HG03439 (cell line): ENCODE data around the gene TSPOAP1.
"Not testable (repeated sequence)": the region's sequence is repeated elsewhere in the genome, so short reads cannot be mapped to it uniquely, and the experiment has no call there.

Experiments
- ATAC-seq: cut with Tn5 transposase; IDR thresholded peaks from one replicate; pipeline ENCODE4 v1.9.1; 2021; ENCODE audit warnings: mild to moderate bottlenecking, moderate library complexity; ENCODE audit not compliant: unreplicated experiment

Gene TSPOAP1

DNA sequence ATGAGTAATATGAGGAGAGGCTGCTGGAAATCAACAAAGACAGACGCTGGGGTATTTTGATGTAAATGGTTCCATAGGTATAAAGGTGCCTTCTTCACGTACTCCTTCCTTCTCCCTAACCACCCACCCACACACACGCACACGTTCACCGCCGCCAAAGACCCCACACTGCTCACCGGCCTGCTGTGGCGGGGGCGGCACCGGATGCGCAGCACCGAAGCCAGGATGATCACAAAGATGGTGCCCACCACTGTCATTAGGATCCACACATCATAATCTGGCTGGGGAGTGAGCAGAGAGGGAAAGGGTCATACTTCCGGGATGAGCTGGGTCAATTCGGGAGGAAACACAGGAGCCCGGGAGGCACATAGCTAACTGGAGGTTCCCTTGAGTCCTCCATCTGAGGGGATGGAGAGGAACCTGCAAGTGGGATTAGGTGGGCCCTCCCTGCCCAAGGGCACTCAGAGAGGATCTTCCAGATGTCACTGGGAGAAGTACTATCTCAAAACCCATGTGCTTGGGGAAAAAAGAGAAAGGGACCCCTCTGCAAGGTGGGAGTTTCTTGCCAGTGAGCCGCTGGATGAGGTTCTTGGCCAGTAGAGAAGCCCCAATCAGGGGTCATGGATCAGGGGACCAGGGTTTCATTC lies 33.9 kb upstream of the TSPOAP1 start:
- no peak for ATAC-seq

DNA sequence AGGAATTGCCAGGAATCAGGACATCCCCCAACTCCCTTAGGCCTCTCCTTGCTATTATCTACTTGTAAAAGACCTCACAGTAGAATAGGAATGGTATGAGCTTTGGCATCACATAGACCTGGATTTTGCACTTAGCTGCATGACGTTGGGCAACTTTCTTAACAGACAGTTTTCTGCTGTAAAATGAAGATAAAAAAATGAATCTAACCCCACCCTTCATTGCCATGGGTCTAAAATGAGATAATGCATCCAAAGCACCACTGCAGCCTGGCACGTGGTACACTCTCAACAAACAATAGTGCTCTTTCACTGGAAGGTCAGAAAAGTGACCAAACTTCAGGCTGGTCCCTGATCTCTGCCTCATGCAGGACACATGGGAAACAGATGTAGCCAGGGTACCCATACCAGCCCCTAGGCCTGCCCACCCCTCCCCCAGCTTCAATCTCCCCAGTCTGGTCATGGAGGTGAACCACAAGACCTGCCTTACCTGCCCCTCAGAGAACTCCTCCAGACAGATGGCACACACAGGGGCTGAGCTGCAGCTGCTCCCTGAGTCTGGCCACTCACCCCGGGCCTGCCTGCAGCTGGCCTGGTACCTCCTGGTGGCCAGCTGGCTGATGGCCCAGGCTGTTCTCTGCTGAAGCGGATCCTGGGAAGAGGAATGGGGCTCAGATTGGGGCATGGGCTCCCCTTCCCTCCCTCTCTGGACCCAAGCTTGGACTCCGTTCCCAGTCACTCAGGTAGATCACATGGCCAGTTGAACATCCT lies 31.9 kb upstream of the TSPOAP1 start:
- ATAC-seq: no peak

- no peak for ATAC-seq
Observed at GRCh38 chr17:58358408-58359172, 30.0 kb upstream of the TSPOAP1 start.

DNA sequence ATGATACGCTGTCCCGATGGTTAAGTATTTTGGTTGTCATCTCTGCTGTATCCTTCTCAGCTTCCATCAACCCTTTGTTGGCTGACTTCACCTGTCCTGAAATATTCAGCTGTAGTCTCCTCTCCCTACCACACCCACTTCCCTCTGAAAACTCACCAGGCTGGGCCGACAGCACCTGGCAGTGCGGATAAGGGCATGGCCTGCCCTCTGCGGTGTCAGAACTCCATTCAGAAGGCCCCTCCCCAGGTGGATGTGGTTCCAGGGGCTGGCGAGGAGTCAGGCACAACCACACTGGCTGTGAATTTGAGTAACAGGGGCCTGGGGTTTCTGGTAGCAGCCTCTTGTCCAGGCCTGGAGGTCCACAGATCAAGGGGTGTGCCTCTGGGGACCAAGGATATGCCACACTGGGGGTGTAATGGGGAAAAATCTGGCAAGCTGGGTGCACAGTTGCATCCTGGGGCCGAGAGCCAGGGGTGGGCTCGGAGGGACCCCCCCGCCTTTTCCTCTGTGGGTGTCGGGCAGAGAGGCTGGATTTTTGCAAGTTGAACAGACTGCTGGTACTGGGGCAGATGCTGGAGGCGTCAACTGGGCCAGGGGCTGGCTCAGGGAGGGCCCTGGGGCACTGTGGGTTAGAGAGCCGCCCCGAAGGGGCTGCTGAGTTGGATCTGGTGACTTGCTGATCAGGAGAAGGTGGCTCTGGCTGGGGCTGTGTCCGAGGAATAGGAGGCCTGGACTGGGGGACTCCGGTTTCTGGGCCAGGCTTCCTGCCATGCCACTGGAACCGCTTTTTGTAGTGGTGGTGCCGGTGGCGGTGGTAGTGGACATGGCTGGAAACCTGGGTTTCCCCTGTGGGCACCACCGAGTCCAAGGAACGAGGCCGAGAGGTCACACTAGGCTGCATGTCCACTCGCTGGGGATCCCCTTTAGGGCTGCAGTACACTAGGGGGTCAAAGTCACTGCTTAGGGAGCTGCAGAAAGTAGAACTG lies 29.0 kb upstream of the TSPOAP1 start:
- ATAC-seq: no peak

DNA sequence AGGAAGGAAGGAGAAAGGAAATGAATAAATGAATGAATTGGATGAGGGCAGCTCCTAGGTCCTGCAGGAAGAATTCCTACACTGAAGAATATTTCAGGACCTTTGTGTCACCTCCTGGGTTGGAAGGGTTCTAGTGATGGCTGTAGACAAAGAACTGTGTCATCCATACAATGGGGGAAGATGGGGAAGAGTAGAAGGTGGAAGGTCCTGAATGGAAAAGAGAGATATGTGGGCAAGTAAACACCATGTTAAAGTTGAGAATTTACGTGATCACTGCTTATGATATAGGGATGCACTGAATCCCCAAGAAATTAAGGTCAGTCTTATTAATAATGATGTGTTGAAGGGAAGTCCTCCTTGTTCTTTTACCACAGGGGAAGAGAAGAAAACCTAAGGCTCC lies 27.6 kb upstream of the TSPOAP1 start:
- no peak for ATAC-seq

- ATAC-seq: no peak
Observed at GRCh38 chr17:58354541-58355216, 26.1 kb upstream of the TSPOAP1 start.

- no peak for ATAC-seq
Observed at GRCh38 chr17:58353389-58353825, 24.8 kb upstream of the TSPOAP1 start.

DNA sequence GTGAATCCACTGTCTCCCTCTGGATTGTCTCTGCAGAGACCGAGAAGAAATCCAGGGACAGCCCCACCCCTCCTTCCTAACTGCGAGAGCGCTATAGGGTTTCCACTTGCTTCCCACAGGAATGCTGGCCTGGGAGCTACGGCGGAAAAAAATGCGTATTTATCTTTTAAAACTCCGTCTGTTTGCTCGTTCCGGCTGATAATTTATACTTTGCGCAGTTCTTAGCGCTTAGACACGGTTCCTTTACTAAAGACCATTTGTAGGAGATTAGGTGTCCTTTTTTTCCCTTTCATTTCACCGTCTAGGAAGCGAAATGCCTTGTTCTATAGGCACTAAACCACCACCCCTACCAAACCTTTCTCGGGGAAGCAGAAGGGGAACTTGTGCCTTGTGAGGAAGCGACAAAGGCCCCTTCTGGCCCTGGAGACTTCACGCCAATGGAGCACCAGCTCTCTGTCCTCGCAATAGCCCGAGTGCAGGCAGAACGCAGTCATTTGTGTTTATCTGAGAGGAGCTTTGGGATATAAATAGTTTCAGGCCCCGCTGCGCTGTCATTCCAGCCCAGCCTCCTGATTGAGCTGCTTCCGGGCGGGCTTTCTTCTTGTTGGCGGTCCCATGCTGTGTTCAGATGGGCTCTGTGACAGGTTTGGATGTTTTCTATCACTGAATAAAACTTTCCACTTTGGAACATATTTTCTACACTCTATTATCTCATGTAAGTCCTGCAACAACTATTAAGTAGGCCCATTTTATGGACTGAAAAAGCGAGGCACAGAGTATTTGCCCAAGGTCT lies 24.2 kb upstream of the TSPOAP1 start:
- no peak for ATAC-seq

- peak; percentile 89 for ATAC-seq
Observed at GRCh38 chr17:58351831-58352595, 23.4 kb upstream of the TSPOAP1 start, which contains the start of gene SUPT4H1. Gene SUPT4H1, minus strand, starts transcription at chr17:58352201. Its CDS starts 66 bp downstream, at chr17:58352135.

DNA sequence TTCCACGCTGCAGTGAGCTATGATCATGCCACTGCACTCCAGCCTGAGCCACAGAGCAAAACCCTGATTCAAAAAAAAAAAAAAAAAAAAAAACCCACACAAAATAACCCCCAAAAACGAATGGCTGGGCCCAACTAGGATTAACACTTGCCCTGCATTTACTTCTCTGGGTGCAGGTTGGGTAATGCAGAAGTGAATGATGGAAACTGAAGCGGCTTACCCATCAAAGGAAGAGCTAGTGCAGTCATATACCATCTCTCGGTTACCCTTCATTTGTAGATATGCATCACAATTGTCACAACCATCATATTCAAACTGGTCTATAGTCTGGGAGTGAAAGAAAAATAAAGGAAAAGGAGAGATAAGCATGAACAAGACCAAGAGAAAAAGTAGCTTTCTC lies 22.6 kb upstream of the TSPOAP1 start:
- no peak for ATAC-seq

DNA sequence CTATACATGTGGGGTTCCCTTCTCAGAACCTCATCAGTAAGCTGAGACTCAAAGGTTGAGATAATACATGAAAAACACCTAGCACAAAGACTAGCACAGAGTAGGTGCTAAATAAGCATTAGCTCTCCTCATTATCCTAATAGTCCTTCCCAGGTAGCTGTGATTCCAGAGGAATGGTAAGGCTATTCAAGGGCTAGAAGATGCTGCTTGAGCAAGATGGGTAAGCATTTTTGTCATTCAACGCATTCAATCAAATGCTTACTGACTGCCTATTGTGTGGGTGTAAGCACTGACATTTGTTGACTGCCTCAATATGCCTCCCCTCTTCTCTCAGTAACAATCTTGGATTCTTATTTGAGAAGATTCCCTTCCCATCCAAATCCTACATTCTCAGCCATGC lies 19.4 kb upstream of the TSPOAP1 start:
- ATAC-seq: no peak

GRCh38 chr17:58345500-58345899 lies 16.9 kb upstream of the TSPOAP1 start:
- no peak for ATAC-seq

GRCh38 chr17:58344791-58345157 lies 16.2 kb upstream of the TSPOAP1 start:
- peak; percentile 45 for ATAC-seq

- ATAC-seq: peak; percentile 73
Observed at GRCh38 chr17:58344047-58344790, 15.6 kb upstream of the TSPOAP1 start.

DNA sequence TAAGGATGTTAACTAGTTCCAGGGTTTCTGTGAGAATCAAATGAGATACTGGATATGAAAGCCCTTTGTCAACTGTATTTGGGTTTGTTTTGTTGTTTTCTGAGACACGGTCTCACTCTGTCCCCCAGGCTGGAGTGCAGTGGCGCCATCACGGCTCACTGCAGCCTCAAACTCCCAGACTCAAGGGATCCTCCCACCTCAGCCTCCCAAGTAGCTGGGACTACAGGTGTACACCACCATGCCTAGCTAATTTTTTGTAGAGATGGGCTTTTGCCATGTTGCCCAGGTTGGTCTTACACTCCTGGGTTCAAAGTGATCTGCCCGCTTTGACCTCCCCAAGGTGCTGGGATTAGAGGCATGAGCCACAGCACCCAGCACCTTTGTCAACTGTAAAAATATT lies 14.5 kb upstream of the TSPOAP1 start:
- no peak for ATAC-seq

- ATAC-seq: no peak
Observed at GRCh38 chr17:58341861-58342475, 13.4 kb upstream of the TSPOAP1 start.

DNA sequence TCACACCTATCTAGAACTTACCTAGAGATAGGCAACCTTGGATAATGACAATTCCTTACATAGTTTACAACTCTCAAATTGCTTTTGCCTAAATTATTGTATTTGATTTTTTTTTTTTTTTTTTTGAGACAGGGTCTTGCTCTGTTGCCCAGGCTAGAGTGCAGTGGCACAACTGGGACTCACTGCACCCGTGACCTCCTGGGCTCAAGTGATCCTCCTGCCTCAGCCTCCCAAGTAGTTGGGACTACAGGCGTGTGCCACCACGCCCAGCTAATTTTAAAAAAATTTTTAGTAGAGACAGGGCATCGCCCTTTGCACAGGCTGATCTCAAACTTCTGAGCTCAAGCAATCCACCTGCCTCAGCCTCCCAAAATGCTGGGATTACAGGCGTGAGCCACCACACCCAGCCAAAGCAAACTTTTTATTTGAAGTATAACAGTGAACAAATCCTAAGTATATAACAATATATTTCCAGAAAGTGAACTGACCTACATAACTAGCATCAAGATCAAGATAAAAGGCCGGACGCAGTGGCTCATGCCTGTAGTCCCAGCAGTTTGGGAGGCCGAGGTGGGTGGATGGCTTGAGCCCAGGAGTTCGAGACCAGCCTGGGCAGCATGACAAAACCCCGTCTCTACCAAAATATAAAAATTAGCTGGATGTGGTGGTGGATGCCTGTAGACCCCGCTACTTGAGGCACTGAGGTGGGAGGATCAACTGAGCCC lies 12.7 kb upstream of the TSPOAP1 start:
- ATAC-seq: not testable (repeated sequence)
